Measurements from ENCODE around the gene ATP9B. TPM values are rescaled to one million over a fixed set of nuclear protein-coding genes. Genes with fewer than 3 reads are reported as not detected.

The ATP9B gene
- total RNA-seq, 1 donor from 2014 or later, result 39.7 TPM

DNA sequence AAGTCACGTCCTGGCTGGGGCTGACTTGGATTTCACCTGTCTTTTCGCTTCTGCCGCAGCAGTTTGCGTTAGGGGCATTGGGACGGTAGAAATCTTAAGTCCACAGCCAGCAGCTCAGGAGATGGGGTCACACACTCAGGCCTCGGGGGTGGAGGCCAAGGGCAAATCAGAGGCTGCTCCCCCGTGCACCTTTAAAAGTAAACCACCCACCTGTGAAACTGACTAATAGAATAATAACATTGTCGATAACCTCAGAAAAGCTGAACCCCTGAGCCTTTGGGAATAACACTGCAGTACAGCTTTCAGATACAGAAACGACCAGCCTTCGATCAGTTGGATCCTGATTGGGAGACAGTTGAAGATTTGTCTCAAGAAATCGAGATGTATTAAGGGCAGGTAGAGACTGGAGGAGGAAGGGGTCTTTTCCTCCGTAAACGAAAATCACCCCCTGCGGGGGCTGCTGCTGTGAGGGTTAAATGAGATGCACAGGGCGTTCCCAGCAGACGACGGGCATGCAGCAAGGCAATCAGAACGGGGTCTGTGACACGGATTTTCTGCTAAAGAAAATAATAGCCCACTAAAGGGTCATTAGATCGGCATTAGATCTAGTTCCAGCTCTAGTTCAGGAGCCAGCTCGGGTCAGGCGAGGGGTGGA is 310.2 kb downstream of the ATP9B start:
- DNase-seq (ENCODE audit: low read depth), result no peak

DNA sequence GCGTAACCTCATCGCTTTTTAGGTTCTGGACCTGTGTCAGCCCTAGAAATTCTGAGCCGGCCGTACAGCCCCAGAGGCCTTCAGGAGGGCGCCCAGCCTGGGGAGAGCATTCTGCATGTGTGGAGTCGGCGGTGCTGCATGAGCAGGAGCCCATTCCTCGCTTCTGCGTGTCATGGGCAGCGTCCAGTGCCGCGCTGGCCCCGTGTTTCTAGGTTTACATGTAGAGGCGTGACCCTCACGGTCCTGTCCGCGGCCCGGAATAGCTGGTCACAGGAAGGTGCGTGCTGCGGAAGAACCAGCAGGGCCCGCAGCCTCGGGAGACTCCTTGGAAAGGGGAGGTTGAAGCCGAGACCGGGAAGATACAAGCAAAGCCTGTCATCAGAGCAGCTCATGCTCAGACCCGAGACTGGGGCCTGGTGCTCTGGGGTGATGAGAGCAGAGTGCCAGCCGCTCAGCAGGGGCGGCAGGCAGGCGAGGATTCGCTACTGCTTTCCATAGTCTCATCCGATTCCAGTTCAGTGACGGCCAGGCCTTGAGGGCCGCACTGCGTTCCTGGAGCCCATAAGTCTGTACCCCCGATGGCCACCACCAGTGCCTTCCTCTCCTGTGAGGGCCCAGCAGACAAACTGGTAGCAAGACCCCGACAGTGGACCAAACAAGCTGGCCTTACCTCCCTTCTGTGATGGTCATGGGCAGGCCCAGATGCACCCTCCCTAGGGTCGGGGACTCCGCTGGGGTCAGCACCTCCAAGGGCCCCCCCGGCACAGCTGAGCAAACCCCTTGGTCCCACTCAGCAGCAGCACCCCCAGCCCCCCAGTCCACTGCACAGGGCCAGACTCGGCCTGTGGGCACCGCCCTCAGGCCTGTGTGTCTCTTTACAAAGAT is 311.0 kb downstream of the ATP9B start:
- DNase-seq (ENCODE audit: low read depth), result no peak

DNA sequence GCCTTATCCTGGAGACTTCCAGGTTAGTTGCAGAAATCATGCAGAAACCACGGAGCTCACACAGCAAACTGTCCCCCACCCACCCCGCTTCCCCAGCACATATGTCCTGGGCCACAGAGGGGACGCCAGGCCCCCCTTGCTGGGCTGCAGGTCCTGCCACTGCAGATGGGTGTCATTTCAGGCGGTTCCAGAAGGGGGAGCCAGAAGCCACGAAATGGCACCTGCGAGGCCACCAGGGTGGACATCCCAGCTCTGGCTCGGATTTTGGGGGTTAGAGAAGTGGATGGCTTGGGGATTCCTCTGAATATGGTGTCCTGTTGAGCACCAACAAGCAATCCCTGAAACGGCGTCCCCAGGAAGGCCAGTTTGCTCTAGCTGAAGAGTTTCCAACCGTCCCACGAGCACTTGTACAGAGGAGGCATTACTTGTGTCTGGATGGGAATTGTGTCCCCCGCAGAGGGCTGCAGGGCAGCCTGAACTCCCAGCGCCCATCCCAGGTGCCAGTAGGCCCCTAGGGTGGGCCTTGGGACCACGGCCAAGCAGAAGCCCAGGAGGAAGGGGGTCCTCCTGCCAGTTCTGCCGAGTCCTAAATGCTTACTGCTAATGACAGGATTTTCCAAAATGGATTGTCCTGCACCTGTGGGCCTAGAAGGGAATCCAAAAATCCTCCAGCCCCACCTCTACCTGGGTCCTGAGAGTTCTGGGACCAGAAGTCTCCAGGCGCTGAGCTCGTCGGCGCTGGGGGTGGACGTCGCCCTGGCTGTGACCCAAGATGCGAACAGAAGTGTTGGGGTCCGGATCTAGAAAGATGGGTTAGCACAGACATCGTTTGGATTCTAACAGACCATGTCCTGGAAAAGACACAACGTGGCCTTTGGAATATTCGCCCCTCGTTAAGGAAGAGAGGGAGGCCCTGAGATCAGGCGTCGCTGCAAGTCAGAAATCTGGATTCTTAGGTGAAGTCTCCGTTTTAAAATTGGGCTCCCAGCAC is 311.9 kb downstream of the ATP9B start:
- DNase-seq (ENCODE audit: low read depth), result no peak

GRCh38 chr18:79381811-79382311 is 312.7 kb downstream of the ATP9B start:
- no peak for DNase-seq (ENCODE audit: low read depth)

DNA sequence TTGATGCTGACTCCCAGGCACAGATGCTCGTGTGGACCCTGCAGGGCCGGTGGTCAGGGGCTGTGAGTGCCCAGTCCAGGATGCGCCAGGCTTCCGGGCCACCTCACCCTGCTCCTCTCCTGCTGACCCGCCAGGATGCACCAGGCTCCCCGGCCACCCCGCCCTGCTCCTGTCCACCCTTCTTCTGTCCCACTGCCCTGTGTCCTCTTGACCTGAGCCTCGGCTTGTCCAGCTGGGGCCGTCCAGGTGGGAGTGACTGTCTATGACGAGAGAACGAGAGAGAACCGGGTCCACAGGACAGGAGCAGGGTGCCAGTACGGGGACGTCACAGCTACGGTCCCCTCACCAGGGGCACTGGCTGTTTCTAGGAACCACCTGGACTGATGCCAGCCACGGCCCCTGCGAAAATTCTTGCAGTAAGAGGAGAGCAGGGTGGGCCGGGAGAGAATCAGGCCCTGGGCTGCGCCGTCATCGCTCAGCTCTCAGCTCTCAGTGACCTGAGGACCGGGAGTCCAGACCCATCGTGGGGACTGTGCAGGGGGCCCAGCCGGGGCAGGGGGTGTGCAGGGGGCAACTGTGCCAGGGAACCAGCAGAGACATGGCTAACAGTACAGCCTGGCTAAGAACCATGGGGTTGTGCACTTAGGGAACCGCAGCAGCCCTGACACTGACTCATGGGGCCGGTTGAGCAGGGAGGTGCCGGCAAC is 313.6 kb downstream of the ATP9B start:
- DNase-seq (ENCODE audit: low read depth), result no peak

GRCh38 chr18:79383388-79384056 is 314.3 kb downstream of the ATP9B start:
- no peak for DNase-seq (ENCODE audit: low read depth)

GRCh38 chr18:79384151-79384807 is 315.1 kb downstream of the ATP9B start:
- DNase-seq (ENCODE audit: low read depth), result no peak

DNA sequence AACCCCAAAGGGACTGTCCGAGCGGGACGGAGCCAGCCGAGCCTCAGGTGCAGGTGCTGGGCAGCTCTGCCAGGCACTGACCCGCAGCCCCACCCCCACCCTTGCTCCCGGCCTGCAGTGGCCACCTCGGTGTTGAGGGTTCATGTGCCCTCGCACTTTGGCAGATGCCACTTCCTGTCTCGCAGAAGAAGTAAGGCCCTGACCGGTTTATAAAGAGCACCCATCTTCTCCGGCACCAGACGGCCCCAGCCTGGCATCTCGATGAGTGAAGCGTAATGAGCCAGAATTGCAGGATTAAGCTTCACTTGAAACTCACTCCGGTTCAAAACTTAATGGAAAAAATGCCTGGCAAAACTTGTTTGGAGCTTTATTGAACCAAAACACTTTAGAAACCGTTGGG is 315.6 kb downstream of the ATP9B start:
- no peak for DNase-seq (ENCODE audit: low read depth)

DNA sequence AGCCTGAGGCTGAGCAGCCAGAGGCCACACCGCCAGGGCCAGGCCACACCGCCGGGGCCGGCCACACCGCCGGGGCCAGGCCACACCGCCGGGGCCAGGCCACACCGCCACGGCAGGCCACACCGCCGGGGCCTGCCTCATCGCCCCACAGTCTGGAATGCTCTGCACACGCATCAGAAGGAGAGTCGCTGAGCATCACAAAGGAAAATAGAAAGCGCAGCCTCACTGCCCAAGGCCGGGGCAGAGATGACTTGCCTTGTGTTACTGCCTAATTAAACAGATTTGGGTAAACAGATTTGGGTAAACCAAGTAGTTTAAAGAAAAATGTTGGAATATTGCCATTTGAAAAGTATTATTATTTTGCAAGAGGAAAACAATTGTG is 316.1 kb downstream of the ATP9B start:
- DNase-seq (ENCODE audit: low read depth), result no peak

DNA sequence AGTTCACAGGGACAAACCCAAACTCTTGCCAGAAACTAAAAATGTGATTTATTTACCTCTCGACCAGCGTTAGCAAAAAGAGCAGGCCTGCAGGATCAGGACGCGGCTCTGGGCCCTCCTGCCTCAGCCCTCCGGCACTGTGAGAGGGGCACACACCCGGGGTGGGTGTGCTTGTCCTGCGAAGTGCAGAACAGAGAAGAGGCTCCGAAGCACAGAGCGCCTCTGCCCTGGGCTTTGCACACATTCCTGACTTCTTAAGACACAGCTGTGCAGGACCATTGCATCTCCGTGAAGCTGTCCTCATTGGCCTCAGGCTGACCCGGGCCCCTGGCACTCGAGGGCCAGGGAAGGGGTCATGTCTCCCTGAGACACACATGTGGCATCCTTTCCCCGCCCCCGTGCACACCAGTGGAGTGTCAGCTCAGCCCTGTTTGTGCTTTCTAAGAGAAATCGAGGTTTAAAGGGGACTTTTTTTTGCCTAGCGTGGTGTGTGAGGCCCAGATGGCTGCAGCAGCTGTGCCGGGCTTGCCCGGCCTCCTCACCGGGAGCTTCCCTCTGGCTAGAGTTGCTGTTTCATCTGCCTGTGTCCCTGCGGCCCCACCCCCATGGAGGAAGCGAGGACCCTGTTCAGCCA is 316.6 kb downstream of the ATP9B start:
- DNase-seq (ENCODE audit: low read depth), result no peak

DNA sequence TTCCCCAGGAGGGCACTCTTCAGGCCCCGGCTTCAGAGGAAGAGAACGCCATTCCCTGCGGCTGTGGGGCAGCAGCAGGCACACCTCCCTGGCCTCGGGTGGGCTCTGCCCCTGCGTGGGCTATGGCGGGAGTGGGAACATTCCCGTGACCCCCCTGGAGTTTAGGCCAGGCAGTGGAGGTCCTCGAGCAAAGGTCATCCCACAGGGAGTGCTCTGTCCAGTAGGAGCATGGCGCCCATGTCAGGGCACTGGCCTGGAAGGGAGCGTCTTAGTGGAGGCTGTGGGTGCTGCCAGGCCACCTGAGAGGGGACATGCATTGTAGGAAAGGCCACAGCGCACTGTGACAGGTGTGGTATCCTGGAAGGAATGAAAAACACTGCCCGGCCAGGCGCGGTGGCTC is 317.4 kb downstream of the ATP9B start:
- DNase-seq (ENCODE audit: low read depth), result no peak

- no peak for DNase-seq (ENCODE audit: low read depth)
Measured at GRCh38 chr18:79387214-79387613, 318.0 kb downstream of the ATP9B start.

GRCh38 chr18:79387615-79388014 is 318.4 kb downstream of the ATP9B start:
- no peak for DNase-seq (ENCODE audit: low read depth)

DNA sequence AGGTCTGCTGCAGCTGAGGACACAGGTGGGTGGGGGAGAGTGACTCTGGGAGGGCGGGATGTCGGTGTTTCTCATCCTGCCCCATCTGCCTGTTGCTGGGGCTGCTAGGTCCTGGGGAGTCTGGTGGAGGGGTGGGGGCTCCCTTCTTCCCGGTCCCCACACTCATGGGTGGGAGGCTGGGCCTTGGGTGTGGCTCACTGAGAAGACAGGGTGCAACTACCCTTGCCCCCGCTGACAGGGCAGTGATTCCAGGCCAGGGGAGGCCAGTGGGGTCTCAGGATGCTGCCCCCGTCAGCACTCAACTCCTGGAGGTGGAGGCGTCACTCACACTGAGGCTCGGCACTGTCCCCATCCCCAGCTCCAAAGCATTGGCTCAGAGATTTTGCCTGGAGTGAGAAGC is 318.8 kb downstream of the ATP9B start:
- DNase-seq (ENCODE audit: low read depth), result no peak

DNA sequence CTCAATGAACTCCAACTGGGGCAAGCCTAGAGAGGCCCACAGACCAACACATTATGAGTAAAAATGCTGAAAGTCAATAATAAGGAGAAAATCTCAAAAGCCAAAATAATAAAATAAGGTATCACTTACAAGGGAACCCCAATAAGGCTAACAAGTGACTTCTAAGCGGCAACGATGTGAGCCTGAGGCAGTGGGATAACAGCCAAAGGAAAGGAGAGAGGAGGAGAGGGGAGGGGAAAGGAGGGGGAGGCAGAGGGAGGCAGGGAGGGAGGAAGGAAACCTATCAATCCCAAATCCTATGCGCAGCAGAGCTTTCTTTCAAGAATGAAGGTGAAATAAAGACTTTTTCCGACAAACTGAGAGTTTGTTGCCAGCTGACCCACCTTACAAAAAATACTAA is 320.5 kb downstream of the ATP9B start:
- no peak for DNase-seq (ENCODE audit: low read depth)

DNA sequence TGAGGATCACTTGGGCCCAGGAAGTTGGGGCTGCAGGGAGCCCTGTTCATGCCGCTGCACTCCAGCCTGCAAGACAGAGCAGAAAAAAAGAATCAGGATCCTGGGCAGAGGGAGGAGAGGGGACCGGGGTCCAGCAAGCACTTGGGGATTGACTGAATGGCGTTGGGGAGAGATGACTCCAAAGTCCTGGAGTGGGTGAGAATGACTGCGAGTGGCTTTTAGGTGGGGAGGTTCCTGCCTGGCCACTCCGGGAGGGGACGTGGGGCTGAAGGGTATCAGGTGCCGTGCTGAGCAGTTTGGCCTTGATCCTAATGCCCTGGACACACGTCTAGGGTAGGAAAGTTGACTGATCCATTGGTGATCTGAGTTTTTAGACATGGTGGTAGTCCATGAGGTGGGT is 323.0 kb downstream of the ATP9B start:
- DNase-seq (ENCODE audit: low read depth), result no peak

DNA sequence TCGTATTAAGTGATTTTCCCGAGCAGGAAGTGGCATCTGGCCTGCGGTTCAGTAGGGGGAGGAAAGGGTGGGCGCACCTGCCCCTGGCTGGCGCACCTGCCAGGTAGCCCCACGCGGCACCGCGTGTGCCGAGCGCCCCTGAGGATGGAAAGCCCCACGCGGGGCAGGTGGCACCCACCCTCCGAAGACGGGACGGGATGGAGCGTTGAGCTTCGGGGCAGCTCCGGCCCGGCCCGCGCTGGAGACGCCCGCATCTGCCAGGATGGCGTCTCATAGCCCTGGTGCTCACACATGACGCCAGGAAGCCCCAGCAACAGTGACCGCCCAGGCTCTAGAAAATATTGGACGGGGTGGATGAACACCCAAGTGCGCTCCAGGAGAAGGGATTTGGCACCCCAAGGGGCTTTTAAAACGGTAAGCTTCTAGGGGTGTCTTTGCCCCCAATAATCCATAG is 324.0 kb downstream of the ATP9B start:
- DNase-seq (ENCODE audit: low read depth), result no peak

- peak; percentile 68 for DNase-seq (ENCODE audit: low read depth)
Measured at GRCh38 chr18:79393635-79394533, 324.7 kb downstream of the ATP9B start.
